ENCODE measurements around the gene ALG8.

- TF ChIP-seq EZH2 (IDR thresholded peaks at IDR 0.05; ENCODE audit: insufficient read depth, low read length): no peak
- no peak for TF ChIP-seq CTCF (IDR thresholded peaks at IDR 0.05; ENCODE audit: insufficient read depth, low read depth, low read length)
Measured at GRCh38 chr11:78179459-78180071, 40.1 kb upstream of the ALG8 start.
